Activated B cell treated with CpG ODN at 0.5 μM for 24 hours (primary cell): ENCODE results near the gene USP32. TPM values are rescaled to one million over a fixed set of nuclear protein-coding genes. Genes with fewer than 3 reads are reported as not detected.

Experiments
- ATAC-seq: fragments of 200-7000 bp; cut with Tn5 transposase; one replicate; pipeline ENCODE4 v1.10.0; 2021; ENCODE audit warnings: low read depth, mild to moderate bottlenecking, moderate library complexity
- CTCF ChIA-PET: fragments of 350-600 bp; sonication (Branson Sonifier 250); formaldehyde crosslinking; loops from one replicate; lab custom pipeline; 2021; ENCODE audit warnings: antibody characterized with exemption; lab: Charles Lee
- POLR2A ChIA-PET: fragments of 350-600 bp; sonication (Branson Sonifier 250); formaldehyde crosslinking; loops from one replicate; lab custom pipeline; 2021; ENCODE audit warnings: antibody characterized with exemption; lab: Charles Lee
- DNase-seq: peaks from one replicate; pipeline ENCODE4 v3.0.0; 2022
- H3K27ac Mint-ChIP-seq: one replicate; pipeline ENCODE4 v1.8.0; 2020; ENCODE audit warnings: mixed read lengths
- H3K27me3 Mint-ChIP-seq: one replicate; pipeline ENCODE4 v1.8.0; 2021; ENCODE audit warnings: mixed read lengths
- H3K36me3 Mint-ChIP-seq: one replicate; pipeline ENCODE4 v1.8.0; 2021; ENCODE audit warnings: low read depth, mixed read lengths
- H3K4me1 Mint-ChIP-seq: one replicate; pipeline ENCODE4 v1.8.0; 2021; ENCODE audit warnings: mixed read lengths
- H3K4me3 Mint-ChIP-seq: one replicate; pipeline ENCODE4 v1.8.0; 2020; ENCODE audit warnings: mild to moderate bottlenecking, mixed read lengths
- H3K9me3 Mint-ChIP-seq: one replicate; pipeline ENCODE4 v1.8.0; 2020; ENCODE audit warnings: mixed read lengths
- CTCF ChIP-seq: fragments of 200-600 bp; IDR thresholded peaks from one replicate; pipeline ENCODE4 v1.8.0; 2022; ENCODE audit warnings: antibody characterized with exemption, mild to moderate bottlenecking
- intact Hi-C: fragments of 100-400 bp; cut with micrococcal nuclease; formaldehyde crosslinking; loops from one replicate; pipeline ENCODE4 v1.15.1; 2024
- total RNA-seq: library from RNA; stranded (reverse); gene quantifications from 2 replicates; pipeline ENCODE4 v1.2.3, GENCODE V29; 2022

Gene USP32
- total RNA-seq, 1 donor from 2014 or later, result 59.2 TPM

DNA sequence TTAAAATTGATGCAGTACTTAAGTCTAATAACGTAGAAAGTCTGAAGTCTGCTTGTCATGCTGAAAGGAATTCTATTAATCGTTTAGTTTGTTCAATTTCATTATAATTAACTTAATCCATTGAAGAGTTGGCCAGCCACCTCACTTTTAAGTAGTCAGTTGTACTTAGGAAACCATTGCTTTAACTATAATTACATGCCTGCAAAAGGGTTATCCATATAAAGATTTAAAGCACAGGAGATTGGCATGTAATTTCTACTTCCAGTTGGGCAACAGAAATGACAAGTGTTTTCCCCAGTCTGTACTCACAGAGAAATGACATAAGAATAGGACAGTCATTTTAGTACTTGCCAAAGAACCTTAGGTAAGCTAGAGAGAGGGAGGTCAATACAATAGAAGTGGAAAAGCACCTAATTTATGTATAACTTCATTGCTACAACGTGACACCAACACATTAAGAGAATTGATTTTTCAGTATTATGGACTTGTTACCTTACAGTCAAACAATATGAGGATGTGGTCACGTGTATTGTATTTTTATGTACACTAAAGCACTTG lies 3.7 kb upstream of the USP32 start:
- POLR2A ChIA-PET, result no interaction called here
- peaks cover 14% of the 10 kb centered on the region for H3K36me3 Mint-ChIP-seq
- no peak for DNase-seq
- H3K4me1 Mint-ChIP-seq, result peaks cover 67% of the 10 kb centered on the region
- no peak for TF ChIP-seq CTCF
- CTCF ChIA-PET, result no interaction called here
- ATAC-seq, result no peak
- H3K27me3 Mint-ChIP-seq, result no peaks in the 10 kb centered on the region
- no peak overlapping the region for H3K4me3 Mint-ChIP-seq
- H3K27ac Mint-ChIP-seq, result peak overlapping the region; percentile 62
- no peaks in the 10 kb centered on the region for H3K9me3 Mint-ChIP-seq
- intact Hi-C loops, result loop anchor here (5.0 to 10.0 kb wide), 5 partner anchors 38 to 1761 kb away; partner anchors contain the start of genes APPBP2, GDPD1 and HEATR6

- peaks cover 69% of the 10 kb centered on the region for H3K4me1 Mint-ChIP-seq
- ChIA-PET CTCF (no interaction called here), POLR2A (no interaction called here)
- DNase-seq, result no peak
- H3K27me3 Mint-ChIP-seq, result no peaks in the 10 kb centered on the region
- peak overlapping the region; percentile 50 for H3K27ac Mint-ChIP-seq
- intact Hi-C loops, result loop anchor here (5.0 to 10.0 kb wide), 5 partner anchors 131 to 1877 kb away; partner anchors contain the start of genes APPBP2, GDPD1 and TRIM37
- TF ChIP-seq CTCF, result no peak
- no peaks in the 10 kb centered on the region for H3K9me3 Mint-ChIP-seq
- peaks cover 14% of the 10 kb centered on the region for H3K36me3 Mint-ChIP-seq
- no peak for ATAC-seq
- peak overlapping the region; percentile 35 for H3K4me3 Mint-ChIP-seq
Observed at GRCh38 chr17:60393840-60394723, 2.1 kb upstream of the USP32 start.

GRCh38 chr17:60392845-60393702 lies 1.1 kb upstream of the USP32 start:
- Mint-ChIP-seq H3K27me3 (no peaks in the 10 kb centered on the region), H3K9me3 (no peaks in the 10 kb centered on the region), H3K27ac (peak overlapping the region; percentile 96), H3K36me3 (peaks cover 14% of the 10 kb centered on the region), H3K4me1 (peaks cover 70% of the 10 kb centered on the region), H3K4me3 (peak overlapping the region; percentile 97)
- DNase-seq, result no peak
- intact Hi-C loops, result loop anchor here (1.0 to 10.0 kb wide), 6 partner anchors 28 to 1876 kb away; partner anchors contain the start of genes APPBP2, GDPD1 and TRIM37
- ChIA-PET POLR2A (interaction anchor here (1.1 to 2.2 kb wide), 7 partner anchors 8 to 774 kb away, joined by 3 to 14 read pairs (median 6); partner anchors contain the start of genes CHCT1 and PPM1D), CTCF (no interaction called here)
- TF ChIP-seq CTCF, result no peak
- ATAC-seq, result no peak

- peak overlapping the region; percentile 97 for H3K4me3 Mint-ChIP-seq
- no peaks in the 10 kb centered on the region for H3K27me3 Mint-ChIP-seq
- peaks cover 14% of the 10 kb centered on the region for H3K36me3 Mint-ChIP-seq
- peaks cover 62% of the 10 kb centered on the region for H3K4me1 Mint-ChIP-seq
- DNase-seq (no peak), ATAC-seq (peak; percentile 36)
- ChIA-PET POLR2A (interaction anchor here (0.5 to 2.2 kb wide), 13 partner anchors 9 to 772 kb away, joined by 3 to 14 read pairs (median 5); partner anchors contain the start of genes CHCT1 and PPM1D), CTCF (interaction anchor here (0.9 to 1.3 kb wide), 2 partner anchors 9 to 27 kb away, joined by 3 read pairs; no protein-coding TSS in a partner anchor)
- no peaks in the 10 kb centered on the region for H3K9me3 Mint-ChIP-seq
- no peak for TF ChIP-seq CTCF
- H3K27ac Mint-ChIP-seq, result peak overlapping the region; percentile 96
- intact Hi-C loops, result loop anchor here (1.0 to 10.0 kb wide), 6 partner anchors 30 to 1874 kb away; partner anchors contain the start of genes APPBP2, GDPD1 and TRIM37
Observed at GRCh38 chr17:60391471-60392041, 377 bp downstream of the USP32 start.
